Adrenal gland (tissue), 5 donors: ENCODE results near the gene SLC13A3.

ENCODE experiments used
- POLR2A ChIP-seq, 2 donors: fragments of 450-650 bp; IDR thresholded peaks; one replicate each; pipeline ENCODE4 v1.6.1; 2017; ENCODE audit warnings: antibody characterized with exemption in 2 of 2, mild to moderate bottlenecking in 2 of 2, moderate library complexity in 1 of 2
- TF ChIP-seq, protein P1 (sequence below), 6 experiments: fragments of 450-650 bp in 4 of 6; fragments of 200-600 bp in 2 of 6; sonication (generic) in 1 of 6; IDR thresholded peaks; 1 replicate in 5 of 6; 2 replicates in 1 of 6; pipeline versions ENCODE4 v1.5.1 to v1.8.0; 2016 to 2021; ENCODE audit warnings: antibody characterized with exemption in 6 of 6, mild to moderate bottlenecking in 2 of 6, moderate library complexity in 1 of 6
- donor health status: DM: no; HTN: no; CAD: no.

DNA sequence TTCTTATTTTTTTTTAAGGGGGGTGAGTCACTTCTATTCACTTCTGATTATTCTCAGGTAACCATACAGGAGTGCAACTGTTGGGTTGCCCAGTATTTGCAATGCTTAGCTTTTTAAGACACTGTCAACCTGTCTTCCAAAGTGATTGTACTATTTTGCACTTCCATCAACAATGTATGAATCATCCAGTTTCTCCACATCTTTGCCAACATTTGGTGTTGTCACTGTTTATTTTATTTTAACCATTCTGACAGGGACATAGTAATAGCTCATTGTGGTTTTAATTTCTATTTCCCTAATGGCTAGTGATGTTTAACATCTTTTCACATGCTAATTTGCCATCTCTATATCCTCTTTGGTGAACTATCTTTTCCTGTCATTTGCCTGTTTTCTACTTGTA, 1.4 kb upstream of the SLC13A3 start:
- TF ChIP-seq, protein P1, sequence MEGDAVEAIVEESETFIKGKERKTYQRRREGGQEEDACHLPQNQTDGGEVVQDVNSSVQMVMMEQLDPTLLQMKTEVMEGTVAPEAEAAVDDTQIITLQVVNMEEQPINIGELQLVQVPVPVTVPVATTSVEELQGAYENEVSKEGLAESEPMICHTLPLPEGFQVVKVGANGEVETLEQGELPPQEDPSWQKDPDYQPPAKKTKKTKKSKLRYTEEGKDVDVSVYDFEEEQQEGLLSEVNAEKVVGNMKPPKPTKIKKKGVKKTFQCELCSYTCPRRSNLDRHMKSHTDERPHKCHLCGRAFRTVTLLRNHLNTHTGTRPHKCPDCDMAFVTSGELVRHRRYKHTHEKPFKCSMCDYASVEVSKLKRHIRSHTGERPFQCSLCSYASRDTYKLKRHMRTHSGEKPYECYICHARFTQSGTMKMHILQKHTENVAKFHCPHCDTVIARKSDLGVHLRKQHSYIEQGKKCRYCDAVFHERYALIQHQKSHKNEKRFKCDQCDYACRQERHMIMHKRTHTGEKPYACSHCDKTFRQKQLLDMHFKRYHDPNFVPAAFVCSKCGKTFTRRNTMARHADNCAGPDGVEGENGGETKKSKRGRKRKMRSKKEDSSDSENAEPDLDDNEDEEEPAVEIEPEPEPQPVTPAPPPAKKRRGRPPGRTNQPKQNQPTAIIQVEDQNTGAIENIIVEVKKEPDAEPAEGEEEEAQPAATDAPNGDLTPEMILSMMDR (IDR thresholded peaks at IDR 0.05) = no peak
- TF ChIP-seq POLR2A (IDR thresholded peaks at IDR 0.05) = no peak
